Fibroblast of villous mesenchyme (primary cell): Measurements from ENCODE around the gene ZNF84. TPM values are rescaled to one million over a fixed set of nuclear protein-coding genes. Genes with fewer than 3 reads are reported as not detected.

Experiments used
- DNase-seq: peaks from one replicate; pipeline ENCODE4 v3.0.0-alpha.2; 2010; ENCODE audit warnings: low read depth
- H3K4me3 ChIP-seq: 2 replicates; pipeline ENCODE4 v1.5.1; 2011; ENCODE audit warnings: low read depth, mild to moderate bottlenecking, low read length
- small RNA-seq: library from RNA; depleted of rRNA; stranded (forward); fragments of <200 nt; gene quantifications from one replicate; pipeline ENCODE3, GENCODE V24; 2012
- total RNA-seq: library from RNA; depleted of rRNA; stranded (reverse); fragments of >200 nt; gene quantifications from 2 replicates; pipeline ENCODE4 v1.2.3, GENCODE V29; 2012
- TF ChIP-seq, protein P1 (sequence below): IDR thresholded peaks from 2 replicates; pipeline ENCODE4 v1.5.1; 2012; ENCODE audit warnings: low read depth, mild to moderate bottlenecking, low read length; ENCODE audit not compliant: insufficient read depth

Gene ZNF84
- total RNA-seq, 1 donor, result 25.0 TPM

DNA sequence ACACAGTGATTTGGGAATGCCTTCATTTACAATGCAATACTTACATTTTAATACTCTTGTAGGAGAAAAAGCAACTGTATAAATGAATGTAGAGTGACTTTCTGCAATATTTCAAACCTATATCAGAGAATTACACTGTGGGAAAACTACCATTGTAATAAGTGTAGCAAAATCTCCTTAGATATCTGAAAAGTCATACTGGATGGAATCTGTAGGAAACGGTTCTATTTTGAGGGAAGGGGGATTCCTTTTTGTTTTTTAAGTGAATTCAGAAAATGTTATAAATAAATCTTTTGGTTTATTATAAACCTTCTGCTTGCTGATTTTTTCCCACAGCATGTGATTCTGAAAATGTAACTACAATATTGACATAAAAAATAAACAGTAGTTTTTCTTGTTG, 69.8 kb downstream of the ZNF84 start:
- TF ChIP-seq, protein P1, sequence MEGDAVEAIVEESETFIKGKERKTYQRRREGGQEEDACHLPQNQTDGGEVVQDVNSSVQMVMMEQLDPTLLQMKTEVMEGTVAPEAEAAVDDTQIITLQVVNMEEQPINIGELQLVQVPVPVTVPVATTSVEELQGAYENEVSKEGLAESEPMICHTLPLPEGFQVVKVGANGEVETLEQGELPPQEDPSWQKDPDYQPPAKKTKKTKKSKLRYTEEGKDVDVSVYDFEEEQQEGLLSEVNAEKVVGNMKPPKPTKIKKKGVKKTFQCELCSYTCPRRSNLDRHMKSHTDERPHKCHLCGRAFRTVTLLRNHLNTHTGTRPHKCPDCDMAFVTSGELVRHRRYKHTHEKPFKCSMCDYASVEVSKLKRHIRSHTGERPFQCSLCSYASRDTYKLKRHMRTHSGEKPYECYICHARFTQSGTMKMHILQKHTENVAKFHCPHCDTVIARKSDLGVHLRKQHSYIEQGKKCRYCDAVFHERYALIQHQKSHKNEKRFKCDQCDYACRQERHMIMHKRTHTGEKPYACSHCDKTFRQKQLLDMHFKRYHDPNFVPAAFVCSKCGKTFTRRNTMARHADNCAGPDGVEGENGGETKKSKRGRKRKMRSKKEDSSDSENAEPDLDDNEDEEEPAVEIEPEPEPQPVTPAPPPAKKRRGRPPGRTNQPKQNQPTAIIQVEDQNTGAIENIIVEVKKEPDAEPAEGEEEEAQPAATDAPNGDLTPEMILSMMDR, result no peak
- no peak overlapping the region for H3K4me3 ChIP-seq
- DNase-seq, result no peak

DNA sequence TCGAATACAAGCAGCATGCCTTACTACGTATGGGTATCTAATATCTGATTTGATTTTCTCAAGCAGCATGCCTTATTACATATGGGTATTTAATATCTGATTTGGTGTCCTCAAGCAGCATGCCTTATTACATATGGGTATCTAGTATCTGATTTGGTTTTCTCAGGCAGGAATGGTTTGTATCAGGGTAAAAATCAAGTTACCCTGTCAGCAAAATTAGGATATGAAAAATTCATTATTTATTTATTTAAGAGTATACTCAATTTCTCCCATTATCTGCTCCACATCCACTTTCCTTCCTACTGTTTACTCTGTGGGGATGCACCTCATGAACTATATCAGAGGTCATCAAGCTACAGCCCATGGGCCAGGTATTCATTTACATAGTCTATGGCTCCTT, 70.8 kb downstream of the ZNF84 start:
- TF ChIP-seq, protein P1, result no peak

More for the DNA sequence above, 70.8 kb downstream of the ZNF84 start:
- no peak overlapping the region for H3K4me3 ChIP-seq
- DNase-seq, result no peak

Small RNA genes lying within 50 kb of the gene (small RNA-seq; reads per million reads assigned to genes)
- gene RNU4ATAC12P, result not detected

Other genes with a start within 250 kb of the ZNF84 start
- 133 and 148 TPM in 2 replicates for gene GOLGA3, start 208.6 kb upstream of the ZNF84 start, total RNA-seq
- 48.8 and 51.9 TPM in 2 replicates for gene CHFR, start 149.9 kb upstream of the ZNF84 start, total RNA-seq
- gene ZNF605, start 81.2 kb upstream of the ZNF84 start, total RNA-seq, result 7.7 and 14.2 TPM in 2 replicates
- gene ZNF26, start 51.1 kb upstream of the ZNF84 start, total RNA-seq, result 10.4 and 23.2 TPM in 2 replicates
- gene ZNF140, start 43.4 kb downstream of the ZNF84 start, total RNA-seq, result 19.3 and 25.0 TPM in 2 replicates
- gene ZNF891, start 92.8 kb downstream of the ZNF84 start, total RNA-seq, result 0.86 and 0.97 TPM in 2 replicates
- 5.2 TPM in 2 replicates for gene ZNF10, start 93.1 kb downstream of the ZNF84 start, total RNA-seq
- gene ZNF268, start 144.0 kb downstream of the ZNF84 start, total RNA-seq, result 19.6 and 23.3 TPM in 2 replicates
- not detected in 2 replicates for gene ANHX, start 198.4 kb downstream of the ZNF84 start, total RNA-seq